GM12878 (cell line): ENCODE data around the gene MEIOB. TPM values are rescaled to one million over a fixed set of nuclear protein-coding genes. Genes with fewer than 3 reads are reported as not detected.

Experiments used
- ATAC-seq: fragments of 200-7000 bp; cut with Tn5 transposase; 3 replicates; pipeline ENCODE4 v1.9.1; 2020; ENCODE audit warnings: mild to moderate bottlenecking, moderate library complexity
- BruUV-seq: library from RNA; stranded (reverse); fragments of 400-500 nt; replicated peaks from 2 replicates; lab custom pipeline; 2021; lab: Mats Ljungman, UMichigan
- CTCF ChIA-PET: fragments of 300-600 bp; sonication (Branson Sonifier 250); formaldehyde crosslinking; extraction: SDS; loops from one replicate; lab custom pipeline; 2021; ENCODE audit warnings: inconsistent platforms; lab: Yijun Ruan, JAX
- POLR2A ChIA-PET: fragments of 350-600 bp; formaldehyde crosslinking; extraction: SDS; loops from one replicate; lab custom pipeline; 2021; ENCODE audit warnings: inconsistent platforms; lab: Charles Lee
- RAD21 ChIA-PET: fragments of 300-600 bp; sonication (Branson Sonifier 250); formaldehyde crosslinking; loops from one replicate; lab custom pipeline; 2023; ENCODE audit warnings: antibody characterized with exemption; ENCODE audit not compliant: unreplicated experiment; lab: Charles Lee
- SMC1A ChIA-PET: fragments of 300-600 bp; sonication (Branson Sonifier 250); formaldehyde crosslinking; loops from one replicate; lab custom pipeline; 2023; ENCODE audit not compliant: unreplicated experiment, uncharacterized antibody; lab: Charles Lee
- DNase-seq: peaks from one replicate; pipeline ENCODE4 v3.0.0-alpha.2; 2011; ENCODE audit warnings: low read depth, low spot score
- FAIRE-seq: peaks from 3 replicates; lab custom pipeline; 2011; peaks lifted over from hg19 to GRCh38; lab: Jason Lieb, UNC
- H2AFZ ChIP-seq: 2 replicates; pipeline ENCODE4 v1.6.0; 2011; ENCODE audit warnings: low read depth, low read length, control low read depth; ENCODE audit not compliant: control insufficient read depth
- H3K27ac ChIP-seq: 2 replicates; pipeline ENCODE4 v1.5.1; 2011; ENCODE audit warnings: control low read depth; ENCODE audit not compliant: control insufficient read depth, insufficient read depth
- H3K27me3 ChIP-seq, 2 experiments: replicated peaks in 1 of 2; 2 replicates each; pipeline versions ENCODE4 v1.6.0 to v1.6.1; 2011; ENCODE audit warnings: low read length in 1 of 2; ENCODE audit not compliant: control insufficient read depth in 2 of 2, insufficient read depth in 2 of 2
- H3K36me3 ChIP-seq, 2 experiments: 2 replicates each; pipeline ENCODE4 v1.5.1; 2011; ENCODE audit warnings: low read length in 1 of 2; ENCODE audit not compliant: control insufficient read depth in 2 of 2, insufficient read depth in 2 of 2
- H3K4me1 ChIP-seq: 2 replicates; pipeline ENCODE4 v1.6.1; 2011; ENCODE audit warnings: mild to moderate bottlenecking, low read length, moderate library complexity, mixed read lengths; ENCODE audit not compliant: control insufficient read depth, insufficient read depth
- H3K4me2 ChIP-seq: 2 replicates; pipeline ENCODE4 v1.6.0; 2011; ENCODE audit warnings: control low read depth; ENCODE audit not compliant: control insufficient read depth, insufficient read depth
- H3K4me3 ChIP-seq: fragments of 200-600 bp; sonication (generic); 2 replicates; pipeline ENCODE4 v1.5.1; 2016
- H3K79me2 ChIP-seq: 2 replicates; pipeline ENCODE4 v1.6.0; 2011; ENCODE audit warnings: low read length; ENCODE audit not compliant: control insufficient read depth, insufficient read depth
- H3K9ac ChIP-seq: 2 replicates; pipeline ENCODE4 v1.8.0; 2011; ENCODE audit warnings: low read length, control low read depth, mixed read lengths; ENCODE audit not compliant: control insufficient read depth, insufficient read depth
- H3K9me3 ChIP-seq: replicated peaks from 3 replicates; pipeline ENCODE4 v1.5.1; 2011; ENCODE audit warnings: mild to moderate bottlenecking, low read length; ENCODE audit not compliant: control insufficient read depth, insufficient read depth
- H4K20me1 ChIP-seq: 2 replicates; pipeline ENCODE4 v1.6.0; 2011; ENCODE audit not compliant: control insufficient read depth, insufficient read depth
- BCLAF1 ChIP-seq: fragments of 450-650 bp; IDR thresholded peaks from 2 replicates; pipeline ENCODE4 v1.6.1; 2017; ENCODE audit warnings: antibody characterized with exemption, mild to moderate bottlenecking, moderate library complexity
- CHD4 ChIP-seq: fragments of 200-600 bp; sonication (generic); IDR thresholded peaks from 2 replicates; pipeline ENCODE4 v1.6.1; 2016; ENCODE audit warnings: mild to moderate bottlenecking
- EGR1 ChIP-seq, 2 experiments: IDR thresholded peaks; 1 replicate in 1 of 2; 2 replicates in 1 of 2; pipeline ENCODE4 v1.6.1; 2011 to 2012; ENCODE audit warnings: low read depth in 2 of 2, low read length in 2 of 2, borderline replicate concordance in 1 of 2, mild to moderate bottlenecking in 1 of 2, moderate library complexity in 1 of 2
- HDAC6 ChIP-seq: fragments of 200-600 bp; sonication (generic); IDR thresholded peaks from one replicate; pipeline ENCODE4 v1.8.0; 2017; ENCODE audit warnings: antibody characterized with exemption; ENCODE audit not compliant: unreplicated experiment
- IRF4 ChIP-seq: IDR thresholded peaks from 2 replicates; pipeline ENCODE4 v1.6.1; 2011; ENCODE audit warnings: low read depth, low read length
- IRF5 ChIP-seq: fragments of 450-650 bp; IDR thresholded peaks from 2 replicates; pipeline ENCODE4 v1.6.1; 2017; ENCODE audit warnings: borderline replicate concordance
- MTA2 ChIP-seq: fragments of 450-650 bp; IDR thresholded peaks from 2 replicates; pipeline ENCODE4 v1.6.1; 2016; ENCODE audit warnings: low read depth, mild to moderate bottlenecking, moderate library complexity
- TCF7 ChIP-seq: IDR thresholded peaks from 2 replicates; pipeline ENCODE4 v1.6.1; 2014; ENCODE audit warnings: antibody characterized with exemption, borderline replicate concordance
- ZBTB33 ChIP-seq: fragments of 450-650 bp; IDR thresholded peaks from 2 replicates; pipeline ENCODE4 v1.6.1; 2017; ENCODE audit warnings: mild to moderate bottlenecking
- ZNF207 ChIP-seq: fragments of 450-650 bp; IDR thresholded peaks from 2 replicates; pipeline ENCODE4 v1.6.1; 2014; ENCODE audit warnings: antibody characterized with exemption, mild to moderate bottlenecking, borderline replicate concordance
- ZNF24 ChIP-seq: fragments of 450-650 bp; IDR thresholded peaks from 2 replicates; pipeline ENCODE4 v1.6.1; 2017; ENCODE audit warnings: antibody characterized with exemption, mild to moderate bottlenecking
- WGBS: methylation state at CpG from one replicate; pipeline ENCODE4 v1.1.6; 2016; ENCODE audit warnings: low lambda C conversion rate; ENCODE audit not compliant: insufficient replicate concordance, insufficient coverage; ENCODE audit errors: missing lambda C conversion rate; 5-methylcytosine and 5-hydroxymethylcytosine counted together
- in situ Hi-C: fragments of 300-500 bp; cut with MboI; formaldehyde crosslinking; loops from 9 replicates; pipeline ENCODE4 v1.14.3; 2018; ENCODE audit warnings: mixed read lengths
- intact Hi-C: fragments of 100-400 bp; cut with micrococcal nuclease; formaldehyde crosslinking; loops from one replicate; pipeline ENCODE4 v1.14.2; 2022; ENCODE audit not compliant: unreplicated experiment
- polyA plus RNA-seq, 11 experiments: library from polyadenylated mRNA; depleted of rRNA in 4 of 11; unstranded in 6 of 11; stranded (reverse) in 5 of 11; fragments of >200 nt; fragmentation: Nextera tagmentation in 4 of 11; fragmentation: Illumina TruSeq in 1 of 11; extraction: Ambion mirVana in 4 of 11; extraction: Trizol in 1 of 11; gene quantifications; 1 replicate in 1 of 11; 2 replicates in 10 of 11; pipeline versions ENCODE4 v1.2.1 to v1.2.3, GENCODE V29; 2011 to 2016; ENCODE audit warnings: inconsistent platforms in 2 of 11, missing spikeins in 2 of 11, low read depth in 1 of 11
- total RNA-seq, 4 experiments: library from RNA; depleted of rRNA in 3 of 4; stranded (reverse); fragments of >200 nt in 3 of 4; fragmentation: Illumina TruSeq in 1 of 4; extraction: Trizol in 1 of 4; gene quantifications; 2 replicates each; pipeline versions ENCODE4 v1.2.1 to v1.2.3, GENCODE V29; 2013 to 2021

MEIOB gene
- total and polyA plus RNA-seq, 10 of the 15 experiments (the other 5 are each of a cell fraction or from before 2014, with no cell fraction given), result 0.04 to 0.26 (median 0.09) TPM; not detected in 5

GRCh38 chr16:1919327-1919998 lies 47.5 kb upstream of the MEIOB start:
- WGBS, result 27% methylated on average over 25 of the region's 30 CpGs
- Histone ChIP-seq H3K27ac (no peak overlapping the region), H3K9ac (no peak overlapping the region), H3K27me3 (peaks cover 6 to 7% of the 10 kb centered on the region in 2 experiments; a peak in 3 of 4 replicates), H3K9me3 (no peaks in the 10 kb centered on the region), H3K36me3 (no peaks in the 10 kb centered on the region; a peak in 1 of 4 replicates), H3K79me2 (no peaks in the 10 kb centered on the region), H2AFZ (no peak overlapping the region), H3K4me2 (no peak overlapping the region), H4K20me1 (no peaks in the 10 kb centered on the region), H3K4me3 (no peak overlapping the region), H3K4me1 (no peaks in the 10 kb centered on the region)
- POLR2A ChIA-PET, result no interaction called here
- SMC1A ChIA-PET, result no interaction called here
- CTCF ChIA-PET, result no interaction called here
- DNase-seq (no peak), ATAC-seq (no peak), FAIRE-seq (no peak)
- BruUV-seq, result no TSS peak
- RAD21 ChIA-PET, result no interaction called here
- intact Hi-C loops, result no loop called here
- in situ Hi-C loops, result no loop called here
- TF ChIP-seq IRF4 (no peak), BCLAF1 (no peak), EGR1 (IDR thresholded peaks at IDR 0.05; ENCODE audit: borderline replicate concordance in 1 of 2, low read depth in 2 of 2, low read length in 2 of 2) (no peak), ZNF207 (no peak), HDAC6 (no peak), MTA2 (no peak), ZNF24 (no peak), CHD4 (no peak), ZBTB33 (no peak), IRF5 (no peak), TCF7 (no peak)
